ENCODE measurements around the gene OSBPL7.

The OSBPL7 gene

GRCh38 chr17:47829870-47830269 is 8.3 kb upstream of the OSBPL7 start:
- DNase-seq (ENCODE audit: low read depth, low spot score): no peak

DNA sequence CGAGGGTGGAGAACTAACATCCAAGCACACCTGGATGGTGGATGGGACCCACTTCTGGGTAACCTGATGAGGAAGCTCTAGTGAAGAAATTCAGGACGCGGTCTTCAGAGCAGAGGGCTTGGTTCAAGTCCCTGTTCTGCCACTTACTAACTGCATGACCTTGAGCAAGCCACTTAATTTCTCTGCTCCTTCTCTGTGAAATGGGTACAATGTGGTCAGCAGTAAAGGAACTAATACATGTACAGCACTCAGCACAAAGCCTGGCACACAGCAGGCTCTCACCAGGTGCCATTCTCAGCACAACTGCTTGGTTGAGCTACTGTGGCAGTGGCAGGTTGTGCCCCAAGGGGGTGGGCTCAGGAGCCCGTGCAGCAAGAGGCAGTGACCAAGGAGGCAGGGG is 1.9 kb upstream of the OSBPL7 start:
- DNase-seq (ENCODE audit: low read depth, low spot score): no peak

GRCh38 chr17:47822785-47823184 is 1.2 kb upstream of the OSBPL7 start:
- no peak for DNase-seq (ENCODE audit: low read depth, low spot score)

DNA sequence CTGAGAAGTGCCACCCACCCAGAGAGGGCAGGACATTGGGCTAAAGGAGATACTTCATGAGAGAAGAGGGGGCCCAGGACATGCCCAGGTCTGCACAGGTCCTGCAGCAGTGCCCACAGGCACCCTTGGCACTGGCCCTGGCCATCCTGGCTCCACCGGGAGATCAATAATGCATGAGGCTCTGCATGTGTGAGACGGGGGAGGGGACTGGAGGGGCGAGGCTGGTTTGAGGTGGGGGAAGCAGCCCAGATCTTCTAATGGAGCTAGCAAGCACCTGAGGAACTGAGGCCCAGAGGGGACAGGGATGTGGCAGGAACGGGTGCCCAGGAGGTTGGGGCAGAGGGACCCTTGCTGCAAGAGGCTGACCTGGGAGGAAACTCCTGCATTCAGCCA is 567 bp downstream of the OSBPL7 start:
- DNase-seq (ENCODE audit: low read depth, low spot score): no peak

DNA sequence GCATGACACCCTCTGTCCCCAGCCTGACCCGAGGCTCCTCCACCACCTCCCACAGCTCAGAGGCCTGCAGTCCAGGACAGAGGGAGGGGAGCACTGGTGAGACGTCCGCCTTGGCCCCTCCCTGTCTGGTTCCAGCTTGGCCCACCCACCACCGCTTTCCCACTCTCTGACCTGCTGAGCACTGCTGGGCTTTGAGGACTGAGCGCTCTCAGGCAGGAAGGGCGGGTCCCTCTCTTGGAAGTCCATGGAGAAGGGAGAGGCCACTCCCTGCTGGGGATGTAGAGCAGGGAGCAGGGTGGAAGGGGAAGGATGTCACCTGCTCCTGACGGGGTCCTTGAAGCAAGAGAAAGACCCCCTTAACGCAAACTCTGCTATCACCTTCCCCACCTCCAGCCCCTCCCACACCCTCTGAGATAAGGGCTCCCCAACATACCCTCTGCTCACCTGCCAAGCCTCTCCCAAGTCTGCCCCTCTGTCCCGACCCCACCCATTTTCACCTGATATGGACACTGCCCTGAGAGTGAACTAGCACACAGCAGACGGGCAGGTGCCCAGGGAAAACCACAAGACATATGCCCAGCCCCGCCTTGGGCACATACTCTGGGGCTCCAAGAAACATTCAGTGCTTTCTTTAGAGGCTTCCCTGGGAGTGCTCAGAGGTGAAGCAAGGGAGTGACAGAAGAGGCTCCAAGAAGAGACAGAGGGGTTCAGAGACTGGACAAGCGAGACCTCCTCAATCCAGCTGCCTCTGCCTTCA is 1.4 kb downstream of the OSBPL7 start:
- no peak for DNase-seq (ENCODE audit: low read depth, low spot score)

DNA sequence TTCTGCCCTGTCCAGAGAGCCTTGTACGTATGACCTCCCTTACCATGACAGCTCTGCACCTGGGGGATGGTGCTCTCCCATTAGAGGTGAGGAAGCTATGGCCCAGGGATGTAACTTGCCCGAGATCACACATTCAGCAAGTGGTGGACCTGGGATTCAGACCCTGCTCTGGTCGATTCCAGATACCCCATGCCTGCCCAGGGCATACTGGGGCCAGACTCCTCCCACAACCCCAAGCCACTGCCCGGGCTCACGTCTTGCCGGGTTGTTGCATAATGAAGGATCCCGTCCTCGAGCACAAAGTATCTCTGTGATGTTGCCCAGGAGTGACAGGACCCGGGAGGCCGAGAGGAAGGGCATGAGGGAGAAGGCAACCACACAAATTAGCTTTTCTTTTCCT is 2.1 kb downstream of the OSBPL7 start:
- no peak for DNase-seq (ENCODE audit: low read depth, low spot score)

GRCh38 chr17:47818002-47818695 is 3.4 kb downstream of the OSBPL7 start:
- no peak for DNase-seq (ENCODE audit: low read depth, low spot score)

GRCh38 chr17:47816947-47817346 is 4.6 kb downstream of the OSBPL7 start:
- DNase-seq (ENCODE audit: low read depth, low spot score): no peak

DNA sequence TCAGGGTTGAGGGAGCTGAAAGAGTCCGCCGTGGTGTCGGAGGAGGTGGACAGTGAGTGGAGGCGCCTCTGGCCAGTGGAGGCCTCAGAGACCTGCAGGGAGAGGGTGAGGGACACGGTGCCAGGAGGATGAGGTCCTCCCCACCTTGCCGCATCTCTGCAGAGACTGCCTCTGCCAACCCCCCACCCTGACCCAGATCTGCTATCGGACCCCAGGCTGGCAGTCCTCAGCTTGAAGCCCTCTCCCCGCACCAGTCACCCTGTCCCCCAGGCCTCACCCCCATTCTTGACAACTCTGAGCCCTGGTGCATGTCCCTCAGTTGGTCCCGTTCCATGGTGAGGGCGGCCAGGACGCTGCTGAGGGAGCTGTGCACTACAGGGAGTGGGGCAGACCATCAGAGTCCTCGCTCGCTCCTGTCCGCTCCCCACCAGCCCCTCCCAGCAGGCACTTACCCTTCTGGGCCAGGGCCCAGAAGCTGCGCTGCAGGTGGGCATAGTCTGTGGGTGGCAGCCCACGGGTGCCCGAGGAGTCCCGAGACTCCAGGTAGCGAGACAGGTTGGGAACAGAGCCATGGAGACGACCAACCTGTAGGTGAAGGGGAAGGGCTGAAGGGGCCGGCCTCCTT is 5.4 kb downstream of the OSBPL7 start:
- DNase-seq (ENCODE audit: low read depth, low spot score): no peak

GRCh38 chr17:47815106-47815918 is 6.3 kb downstream of the OSBPL7 start:
- DNase-seq (ENCODE audit: low read depth, low spot score): no peak

- DNase-seq (ENCODE audit: low read depth, low spot score): no peak
These were observed 8.0 kb downstream of the OSBPL7 start for GRCh38 chr17:47813512-47814031.

GRCh38 chr17:47813077-47813476 is 8.5 kb downstream of the OSBPL7 start:
- no peak for DNase-seq (ENCODE audit: low read depth, low spot score)

- DNase-seq (ENCODE audit: low read depth, low spot score): no peak
These were observed 9.3 kb downstream of the OSBPL7 start for GRCh38 chr17:47812146-47812920.

- no peak for DNase-seq (ENCODE audit: low read depth, low spot score)
These were observed 9.9 kb downstream of the OSBPL7 start for GRCh38 chr17:47811709-47812108.

DNA sequence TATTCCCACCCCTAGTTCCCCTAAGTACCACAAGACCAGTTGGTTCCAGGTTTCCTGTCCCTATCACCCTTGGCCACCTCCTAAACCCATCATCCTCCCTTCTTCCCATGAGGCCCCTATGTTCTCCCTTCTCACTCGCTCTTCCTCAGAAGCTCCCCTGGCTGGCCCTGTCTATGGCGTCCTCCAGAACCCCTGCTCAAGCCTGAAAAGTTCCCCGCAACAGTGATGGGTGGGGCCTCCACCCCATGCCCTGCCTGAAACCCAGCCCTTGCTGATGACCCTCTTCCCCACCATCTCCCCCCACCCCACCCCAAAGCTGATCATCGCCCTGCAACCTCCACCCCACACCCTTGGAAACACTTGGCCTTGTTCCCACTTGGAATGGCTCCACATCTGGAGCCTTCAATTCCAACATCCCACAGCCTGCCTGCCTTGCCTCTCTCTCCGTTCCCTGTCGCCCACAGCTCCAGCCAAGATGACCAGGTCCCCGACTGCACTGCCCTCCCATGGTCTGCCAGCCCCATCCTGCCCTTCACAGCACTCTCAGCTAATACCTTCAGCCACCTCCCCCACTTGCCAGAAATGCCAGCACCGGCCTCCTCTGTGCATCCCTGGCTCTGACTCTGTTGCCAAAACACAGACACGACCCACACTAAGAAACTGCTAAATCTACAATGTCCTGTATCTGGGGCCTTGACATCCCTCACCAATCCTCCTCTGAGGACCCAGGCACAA is 10.5 kb downstream of the OSBPL7 start:
- DNase-seq (ENCODE audit: low read depth, low spot score): no peak

- no peak for DNase-seq (ENCODE audit: low read depth, low spot score)
These were observed 11.3 kb downstream of the OSBPL7 start for GRCh38 chr17:47810200-47810821.

- no peak for DNase-seq (ENCODE audit: low read depth, low spot score)
These were observed 12.6 kb downstream of the OSBPL7 start for GRCh38 chr17:47808830-47809480.

DNA sequence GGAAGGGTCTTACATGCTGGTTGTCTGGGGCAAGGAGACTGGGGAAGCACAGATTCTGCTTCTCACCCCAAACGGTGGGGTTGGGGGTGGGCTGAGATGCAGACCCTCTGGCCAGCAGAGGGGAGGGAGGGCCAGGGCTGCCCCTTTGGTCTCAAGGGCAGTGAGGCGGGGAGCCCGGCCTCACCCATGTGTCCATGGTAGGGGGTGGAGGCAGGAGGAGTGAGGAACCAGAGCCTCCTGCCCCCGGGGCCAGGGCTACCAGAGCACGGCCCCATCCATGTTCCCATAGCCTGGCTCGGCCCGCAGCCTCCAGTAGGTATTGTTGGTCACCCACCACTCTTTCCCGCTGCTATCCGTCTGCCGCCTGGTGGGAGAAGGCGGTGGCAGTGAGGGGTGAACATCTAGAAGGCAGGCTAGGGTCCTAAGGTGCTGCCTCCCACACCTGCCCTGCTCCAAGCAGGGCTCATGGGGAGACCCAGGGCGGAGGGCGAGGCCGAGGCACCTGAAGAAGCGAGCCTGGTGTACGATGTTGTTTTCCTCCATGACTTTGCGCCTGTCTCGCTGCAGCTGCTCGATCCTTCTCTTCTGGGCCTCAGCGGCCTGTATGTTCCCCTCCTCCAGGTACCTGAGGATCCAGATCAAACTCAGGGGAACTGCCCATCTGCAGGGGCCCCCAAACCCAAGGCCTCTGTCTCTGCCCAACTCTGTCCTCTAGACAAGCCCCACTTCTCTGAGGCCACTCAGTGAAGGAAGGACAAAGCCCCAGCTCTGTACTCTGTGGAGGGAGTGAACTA is 13.4 kb downstream of the OSBPL7 start:
- no peak for DNase-seq (ENCODE audit: low read depth, low spot score)

- no peak for DNase-seq (ENCODE audit: low read depth, low spot score)
These were observed 14.2 kb downstream of the OSBPL7 start for GRCh38 chr17:47807421-47807820.

All from activated CD4-positive, CD25-positive, alpha-beta regulatory T cell treated with anti-CD3 and anti-CD28 coated beads, Interleukin-2, amount 50 U/mL, for 16 hours (primary cell).